ENCODE results near the gene PALM3.
"Not testable (repeated sequence)": the region's sequence is repeated elsewhere in the genome, so short reads cannot be mapped to it uniquely, and the experiment has no call there.

Gene PALM3

DNA sequence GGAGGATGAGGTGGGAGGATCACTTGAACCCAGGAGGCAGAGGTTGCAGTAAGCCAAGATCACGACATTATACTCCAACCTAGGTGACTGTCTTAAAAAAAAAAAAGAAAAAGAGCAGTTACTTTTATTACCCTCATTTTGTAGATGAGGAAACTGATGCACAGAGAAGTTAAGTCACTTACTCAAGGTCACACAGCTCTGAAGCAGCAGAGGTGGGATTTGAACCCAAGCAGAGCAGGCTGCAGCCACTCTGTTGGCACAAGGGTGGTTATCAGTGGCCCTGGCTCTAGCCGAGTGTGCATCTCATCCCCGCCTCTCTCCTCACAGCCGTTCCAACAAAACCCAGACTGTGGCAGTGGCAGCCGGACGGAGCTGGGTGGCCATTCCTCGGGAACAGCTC lies 22.7 kb downstream of the PALM3 start:
- no peaks in the 10 kb centered on the region for H4K20me1 ChIP-seq
- 0 out of 2 replicates have a peak, but pooled peaks cover 6% of the 10 kb centered on the region for H3K4me1 ChIP-seq
- no peaks in the 10 kb centered on the region for H3K9me3 ChIP-seq
- H3K27me3 ChIP-seq: no peaks in the 10 kb centered on the region
- H3K4me2 ChIP-seq: no peak overlapping the region
- no peak overlapping the region for H3K9ac ChIP-seq
- no peak for TF ChIP-seq Cebpa-rat (IDR thresholded peaks at IDR 0.05)
- no peak overlapping the region for H3K4me3 ChIP-seq
- no peaks in the 10 kb centered on the region for H3K36me3 ChIP-seq
- no peak overlapping the region for H3K27ac ChIP-seq

GRCh38 chr19:14035706-14036105 lies 26.2 kb downstream of the PALM3 start:
- H3K27ac ChIP-seq: no peak overlapping the region
- no peaks in the 10 kb centered on the region for H4K20me1 ChIP-seq
- peaks cover 15% of the 10 kb centered on the region for H3K4me1 ChIP-seq
- no peaks in the 10 kb centered on the region for H3K9me3 ChIP-seq
- H3K36me3 ChIP-seq: no peaks in the 10 kb centered on the region
- no peaks in the 10 kb centered on the region for H3K27me3 ChIP-seq
- H3K4me2 ChIP-seq: no peak overlapping the region
- H3K4me3 ChIP-seq: no peak overlapping the region
- no peak for TF ChIP-seq Cebpa-rat (IDR thresholded peaks at IDR 0.05)
- no peak overlapping the region for H3K9ac ChIP-seq

- not testable (repeated sequence) for H3K9me3 ChIP-seq, H3K27me3 ChIP-seq, H3K4me2 ChIP-seq, H3K27ac ChIP-seq, H3K9ac ChIP-seq, H4K20me1 ChIP-seq, H3K4me3 ChIP-seq, H3K36me3 ChIP-seq
- H3K4me1 ChIP-seq: peaks cover 15% of the 10 kb centered on the region
Measured at GRCh38 chr19:14035159-14035558, 26.7 kb downstream of the PALM3 start.

DNA sequence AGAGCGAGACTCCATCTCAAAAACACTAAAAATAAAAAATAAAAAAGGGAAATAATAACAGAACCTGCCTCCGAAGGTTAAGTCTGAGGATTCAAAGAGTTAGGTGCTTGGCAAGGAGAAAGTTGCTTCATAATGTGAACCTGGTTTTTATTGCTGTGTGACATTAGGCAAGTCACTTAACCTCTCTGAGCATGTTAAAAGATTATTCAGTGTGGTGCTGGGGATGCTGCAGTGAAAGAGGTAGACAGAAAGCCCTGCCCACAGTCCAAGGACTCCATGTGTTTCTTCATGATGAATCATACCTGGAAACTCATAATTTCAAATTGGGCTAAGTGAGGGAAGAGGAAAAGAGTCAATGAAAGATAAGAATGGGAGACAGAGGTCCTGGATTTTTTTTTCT lies 27.9 kb downstream of the PALM3 start:
- H3K4me3 ChIP-seq: no peak overlapping the region
- H3K4me1 ChIP-seq: peaks cover 19% of the 10 kb centered on the region
- no peak overlapping the region for H3K27ac ChIP-seq
- H4K20me1 ChIP-seq: no peaks in the 10 kb centered on the region
- no peak overlapping the region for H3K4me2 ChIP-seq
- H3K9ac ChIP-seq: no peak overlapping the region
- H3K36me3 ChIP-seq: no peaks in the 10 kb centered on the region
- H3K27me3 ChIP-seq: no peaks in the 10 kb centered on the region
- no peaks in the 10 kb centered on the region for H3K9me3 ChIP-seq
- no peak for TF ChIP-seq Cebpa-rat (IDR thresholded peaks at IDR 0.05)

GRCh38 chr19:14031719-14032480 lies 30.0 kb downstream of the PALM3 start, which contains the start of gene IL27RA:
TSS of gene IL27RA (plus strand) at chr19:14031762. CDS start at chr19:14031873, 111 bp downstream.
- H3K9me3 ChIP-seq: no peaks in the 10 kb centered on the region
- H3K4me1 ChIP-seq: peaks cover 31% of the 10 kb centered on the region
- H3K4me2 ChIP-seq: peak within 1 kb of the TSS; percentile 96
- peak within 1 kb of the TSS; percentile 78 for H3K9ac ChIP-seq
- no peaks in the 10 kb centered on the region for H3K27me3 ChIP-seq
- no peaks in the 10 kb centered on the region for H4K20me1 ChIP-seq
- H3K27ac ChIP-seq: peak within 1 kb of the TSS; percentile 80
- no peak for TF ChIP-seq Cebpa-rat (IDR thresholded peaks at IDR 0.05)
- peak within 1 kb of the TSS; percentile 77 for H3K4me3 ChIP-seq
- no peaks in the 10 kb centered on the region for H3K36me3 ChIP-seq

DNA sequence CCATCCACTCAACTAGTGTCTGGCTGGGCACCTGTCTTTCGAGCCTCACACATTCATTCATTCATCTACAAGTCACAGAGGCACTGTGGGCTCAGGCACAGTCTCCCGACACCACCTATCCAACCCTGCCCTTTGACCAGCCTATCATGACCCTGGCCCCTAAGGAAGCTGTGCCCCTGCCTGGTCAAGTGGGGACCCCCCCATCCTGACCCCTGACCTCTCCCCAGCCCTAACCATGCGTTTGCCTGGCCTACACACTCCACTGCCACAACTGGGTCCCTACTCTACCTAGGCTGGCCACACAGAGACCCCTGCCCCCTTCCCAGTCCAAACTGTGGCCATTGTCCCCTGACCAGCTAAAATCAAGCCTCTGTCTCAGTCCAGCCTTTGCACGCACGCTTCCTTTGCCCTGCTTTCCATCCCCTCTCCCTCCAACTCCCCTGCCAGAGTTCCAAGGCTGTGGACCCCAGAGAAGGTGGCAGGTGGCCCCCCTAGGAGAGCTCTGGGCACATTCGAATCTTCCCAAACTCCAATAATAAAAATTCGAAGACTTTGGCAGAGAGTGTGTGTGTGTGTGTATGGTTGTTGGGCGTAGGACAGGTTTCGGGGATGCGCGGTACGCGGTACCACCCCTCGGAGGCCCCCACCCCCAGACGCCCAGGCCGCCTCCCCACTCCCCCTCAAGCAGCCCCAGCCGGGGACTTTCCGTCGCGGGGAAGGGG lies 30.7 kb downstream of the PALM3 start:
- Histone ChIP-seq H3K9ac (peak overlapping the region; percentile 78), H3K36me3 (no peaks in the 10 kb centered on the region), H3K9me3 (no peaks in the 10 kb centered on the region), H3K27ac (peak overlapping the region; percentile 80; the same call in 1 of the 2 replicates), H3K4me1 (peaks cover 31% of the 10 kb centered on the region), H3K27me3 (no peaks in the 10 kb centered on the region), H3K4me2 (peak overlapping the region; percentile 96), H4K20me1 (no peaks in the 10 kb centered on the region), H3K4me3 (peak overlapping the region; percentile 77)
- no peak for TF ChIP-seq Cebpa-rat (IDR thresholded peaks at IDR 0.05)

DNA sequence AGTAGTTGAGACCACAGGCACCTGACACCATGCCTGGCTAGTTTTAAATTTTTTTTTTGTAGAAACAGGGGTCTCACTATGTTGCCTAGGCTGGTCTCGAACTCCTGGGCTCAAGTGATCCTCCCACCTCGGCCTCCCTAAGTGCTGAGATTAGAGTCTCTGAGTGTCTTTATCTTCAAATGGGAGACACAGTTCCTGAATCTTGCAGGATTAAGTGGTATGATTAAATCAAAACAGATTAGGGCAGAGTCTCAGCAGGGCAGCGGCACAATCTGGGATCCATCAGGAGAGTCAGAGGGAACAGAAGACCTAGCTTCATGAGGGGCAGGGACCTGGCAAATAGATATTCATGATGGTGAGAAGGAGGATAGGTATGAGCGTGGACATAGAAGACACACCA lies 33.0 kb downstream of the PALM3 start:
- Histone ChIP-seq H3K4me1 (peaks cover 32% of the 10 kb centered on the region), H3K4me2 (peak overlapping the region; percentile 58), H3K4me3 (no peak overlapping the region), H3K9ac (no peak overlapping the region), H3K27me3 (no peaks in the 10 kb centered on the region), H3K36me3 (no peaks in the 10 kb centered on the region), H3K9me3 (no peaks in the 10 kb centered on the region), H4K20me1 (no peaks in the 10 kb centered on the region), H3K27ac (no peak overlapping the region)
- no peak for TF ChIP-seq Cebpa-rat (IDR thresholded peaks at IDR 0.05)

DNA sequence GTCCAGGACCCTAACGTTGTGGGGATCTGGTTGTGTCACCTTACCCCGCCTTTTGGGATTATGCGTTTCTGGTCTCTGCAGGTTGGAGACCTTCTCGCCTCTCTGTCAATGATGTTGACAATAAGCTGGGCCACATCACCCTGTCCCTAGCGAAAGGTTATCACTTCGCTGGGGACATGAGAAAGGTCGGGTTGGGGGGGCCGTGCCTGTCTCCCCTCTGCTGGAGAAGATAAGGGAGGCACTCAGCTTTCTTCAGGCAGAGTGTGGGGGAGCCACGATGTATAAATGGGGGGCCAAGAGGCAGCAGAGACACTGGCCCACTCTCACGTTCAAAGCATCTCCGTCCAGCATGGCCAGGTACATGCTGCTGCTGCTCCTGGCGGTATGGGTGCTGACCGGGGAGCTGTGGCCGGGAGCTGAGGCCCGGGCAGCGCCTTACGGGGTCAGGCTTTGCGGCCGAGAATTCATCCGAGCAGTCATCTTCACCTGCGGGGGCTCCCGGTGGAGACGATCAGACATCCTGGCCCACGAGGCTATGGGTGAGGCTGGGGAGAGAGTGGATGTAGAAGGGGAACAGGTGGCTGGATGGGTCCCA lies 33.9 kb downstream of the PALM3 start, which contains the start of gene RLN3:
TSS of gene RLN3 (plus strand) at position 293 of the 595 bp plus-strand sequence. CDS start at position 350, 57 bp downstream.
- H3K4me2 ChIP-seq: peak within 1 kb of the TSS; percentile 58
- no peaks in the 10 kb centered on the region for H3K36me3 ChIP-seq
- no peak for TF ChIP-seq Cebpa-rat (IDR thresholded peaks at IDR 0.05)
- no peaks in the 10 kb centered on the region for H3K9me3 ChIP-seq
- no peaks in the 10 kb centered on the region for H3K27me3 ChIP-seq
- no peak within 1 kb of the TSS for H3K9ac ChIP-seq
- H3K4me3 ChIP-seq: no peak within 1 kb of the TSS
- no peaks in the 10 kb centered on the region for H4K20me1 ChIP-seq
- H3K27ac ChIP-seq: no peak within 1 kb of the TSS
- peaks cover 39% of the 10 kb centered on the region for H3K4me1 ChIP-seq

- not testable (repeated sequence) for H3K36me3 ChIP-seq, H3K4me2 ChIP-seq, H3K9me3 ChIP-seq, H4K20me1 ChIP-seq, H3K27ac ChIP-seq, H3K4me3 ChIP-seq, H3K27me3 ChIP-seq, H3K9ac ChIP-seq
- H3K4me1 ChIP-seq: peaks cover 33% of the 10 kb centered on the region
Measured at GRCh38 chr19:14026652-14027192, 35.2 kb downstream of the PALM3 start.
